ENCODE results near the gene CDH22. TPM values are rescaled to one million over a fixed set of nuclear protein-coding genes. Genes with fewer than 3 reads are reported as not detected.

CDH22 gene
- total and polyA plus RNA-seq, 2 experiments from 2014 or later = 0.08 to 0.10 TPM

GRCh38 chr20:46156065-46156464 is 152.2 kb downstream of the CDH22 start:
- H3K9me3 Mint-ChIP-seq = no peaks in the 10 kb centered on the region
- Histone ChIP-seq H3K36me3 (ENCODE audit: insufficient read depth) (no peaks in the 10 kb centered on the region), H3K4me3 (no peak overlapping the region), H3K4me1 (ENCODE audit: insufficient read depth) (no peaks in the 10 kb centered on the region), H3K9me2 (ENCODE audit: insufficient read depth) (no peaks in the 10 kb centered on the region), H3K27ac (ENCODE audit: low read depth) (no peak overlapping the region), H3F3A (replicated peaks; ENCODE audit: low read depth) (no peaks in the 10 kb centered on the region), H4K20me1 (replicated peaks; ENCODE audit: insufficient read depth) (no peaks in the 10 kb centered on the region), H2AFZ (no peak overlapping the region), H3K27me3 (ENCODE audit: insufficient read depth) (no peaks in the 10 kb centered on the region), H3K79me2 (replicated peaks; ENCODE audit: insufficient read depth) (no peaks in the 10 kb centered on the region), H3K4me2 (no peak overlapping the region)
- H3K4me1 Mint-ChIP-seq = peaks cover 9% of the 10 kb centered on the region; the same call in 2 of the 3 replicates
- H3K27me3 Mint-ChIP-seq (ENCODE audit: insufficient read depth, low read depth, poor library complexity) = no peaks in the 10 kb centered on the region
- H3K4me3 Mint-ChIP-seq = no peak overlapping the region
- ATAC-seq (no peak), DNase-seq (ENCODE audit: low spot score) (no peak)
- H3K36me3 Mint-ChIP-seq (ENCODE audit: low read depth) = no peaks in the 10 kb centered on the region
- TF ChIP-seq, protein P1, sequence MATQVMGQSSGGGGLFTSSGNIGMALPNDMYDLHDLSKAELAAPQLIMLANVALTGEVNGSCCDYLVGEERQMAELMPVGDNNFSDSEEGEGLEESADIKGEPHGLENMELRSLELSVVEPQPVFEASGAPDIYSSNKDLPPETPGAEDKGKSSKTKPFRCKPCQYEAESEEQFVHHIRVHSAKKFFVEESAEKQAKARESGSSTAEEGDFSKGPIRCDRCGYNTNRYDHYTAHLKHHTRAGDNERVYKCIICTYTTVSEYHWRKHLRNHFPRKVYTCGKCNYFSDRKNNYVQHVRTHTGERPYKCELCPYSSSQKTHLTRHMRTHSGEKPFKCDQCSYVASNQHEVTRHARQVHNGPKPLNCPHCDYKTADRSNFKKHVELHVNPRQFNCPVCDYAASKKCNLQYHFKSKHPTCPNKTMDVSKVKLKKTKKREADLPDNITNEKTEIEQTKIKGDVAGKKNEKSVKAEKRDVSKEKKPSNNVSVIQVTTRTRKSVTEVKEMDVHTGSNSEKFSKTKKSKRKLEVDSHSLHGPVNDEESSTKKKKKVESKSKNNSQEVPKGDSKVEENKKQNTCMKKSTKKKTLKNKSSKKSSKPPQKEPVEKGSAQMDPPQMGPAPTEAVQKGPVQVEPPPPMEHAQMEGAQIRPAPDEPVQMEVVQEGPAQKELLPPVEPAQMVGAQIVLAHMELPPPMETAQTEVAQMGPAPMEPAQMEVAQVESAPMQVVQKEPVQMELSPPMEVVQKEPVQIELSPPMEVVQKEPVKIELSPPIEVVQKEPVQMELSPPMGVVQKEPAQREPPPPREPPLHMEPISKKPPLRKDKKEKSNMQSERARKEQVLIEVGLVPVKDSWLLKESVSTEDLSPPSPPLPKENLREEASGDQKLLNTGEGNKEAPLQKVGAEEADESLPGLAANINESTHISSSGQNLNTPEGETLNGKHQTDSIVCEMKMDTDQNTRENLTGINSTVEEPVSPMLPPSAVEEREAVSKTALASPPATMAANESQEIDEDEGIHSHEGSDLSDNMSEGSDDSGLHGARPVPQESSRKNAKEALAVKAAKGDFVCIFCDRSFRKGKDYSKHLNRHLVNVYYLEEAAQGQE (IDR thresholded peaks at IDR 0.05; ENCODE audit: unreplicated experiment) = no peak
- no peak for TF ChIP-seq EZH2phosphoT487 (IDR thresholded peaks at IDR 0.05; ENCODE audit: unreplicated experiment)
- TF ChIP-seq EZH2 (IDR thresholded peaks at IDR 0.05; ENCODE audit: low read depth, unreplicated experiment) = no peak
- TF ChIP-seq ZNF114 (CRISPR knock-in tag; IDR thresholded peaks at IDR 0.05) = no peak
- TF ChIP-seq ZNF331 (CRISPR knock-in tag; IDR thresholded peaks at IDR 0.05; ENCODE audit: low read depth) = no peak
- TF ChIP-seq, protein P2, sequence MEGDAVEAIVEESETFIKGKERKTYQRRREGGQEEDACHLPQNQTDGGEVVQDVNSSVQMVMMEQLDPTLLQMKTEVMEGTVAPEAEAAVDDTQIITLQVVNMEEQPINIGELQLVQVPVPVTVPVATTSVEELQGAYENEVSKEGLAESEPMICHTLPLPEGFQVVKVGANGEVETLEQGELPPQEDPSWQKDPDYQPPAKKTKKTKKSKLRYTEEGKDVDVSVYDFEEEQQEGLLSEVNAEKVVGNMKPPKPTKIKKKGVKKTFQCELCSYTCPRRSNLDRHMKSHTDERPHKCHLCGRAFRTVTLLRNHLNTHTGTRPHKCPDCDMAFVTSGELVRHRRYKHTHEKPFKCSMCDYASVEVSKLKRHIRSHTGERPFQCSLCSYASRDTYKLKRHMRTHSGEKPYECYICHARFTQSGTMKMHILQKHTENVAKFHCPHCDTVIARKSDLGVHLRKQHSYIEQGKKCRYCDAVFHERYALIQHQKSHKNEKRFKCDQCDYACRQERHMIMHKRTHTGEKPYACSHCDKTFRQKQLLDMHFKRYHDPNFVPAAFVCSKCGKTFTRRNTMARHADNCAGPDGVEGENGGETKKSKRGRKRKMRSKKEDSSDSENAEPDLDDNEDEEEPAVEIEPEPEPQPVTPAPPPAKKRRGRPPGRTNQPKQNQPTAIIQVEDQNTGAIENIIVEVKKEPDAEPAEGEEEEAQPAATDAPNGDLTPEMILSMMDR (conservative IDR thresholded peaks at IDR 0.05; ENCODE audit: low read depth in 2 of 2) = no peak
- TF ChIP-seq STAT1 (IDR thresholded peaks at IDR 0.05; ENCODE audit: unreplicated experiment) = no peak
- no peak for TF ChIP-seq ZNF462 (CRISPR knock-in tag; IDR thresholded peaks at IDR 0.05)
- no peak for TF ChIP-seq POLR2AphosphoS5 (IDR thresholded peaks at IDR 0.05; ENCODE audit: low read depth)
- no peak for TF ChIP-seq CREB1 (CRISPR knock-in tag; IDR thresholded peaks at IDR 0.05; ENCODE audit: low read depth)
- TF ChIP-seq, protein P3, sequence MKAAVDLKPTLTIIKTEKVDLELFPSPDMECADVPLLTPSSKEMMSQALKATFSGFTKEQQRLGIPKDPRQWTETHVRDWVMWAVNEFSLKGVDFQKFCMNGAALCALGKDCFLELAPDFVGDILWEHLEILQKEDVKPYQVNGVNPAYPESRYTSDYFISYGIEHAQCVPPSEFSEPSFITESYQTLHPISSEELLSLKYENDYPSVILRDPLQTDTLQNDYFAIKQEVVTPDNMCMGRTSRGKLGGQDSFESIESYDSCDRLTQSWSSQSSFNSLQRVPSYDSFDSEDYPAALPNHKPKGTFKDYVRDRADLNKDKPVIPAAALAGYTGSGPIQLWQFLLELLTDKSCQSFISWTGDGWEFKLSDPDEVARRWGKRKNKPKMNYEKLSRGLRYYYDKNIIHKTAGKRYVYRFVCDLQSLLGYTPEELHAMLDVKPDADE (IDR thresholded peaks at IDR 0.05) = no peak
- H3K27ac Mint-ChIP-seq = no peak overlapping the region

Measured in GM23338 (cell line).